Gastrocnemius medialis (tissue), 4 donors: ENCODE results near the gene FARP1. TPM values are rescaled to one million over a fixed set of nuclear protein-coding genes. Genes with fewer than 3 reads are reported as not detected.

Experiments used
- ATAC-seq, 2 donors: fragments of 150-250 bp; one replicate each; pipeline ENCODE4 v1.9.1; 2016
- DNase-seq, 2 donors: peaks; one replicate each; pipeline ENCODE4 v3.0.0-alpha.2; 2019
- H3K27ac ChIP-seq, 4 donors: fragments of 200-600 bp; sonication (generic); 1 replicate in 1 of 4; 2 replicates in 3 of 4; pipeline ENCODE4 v1.5.1; 2016 to 2018; ENCODE audit warnings: mild to moderate bottlenecking in 2 of 4, moderate library complexity in 1 of 4
- H3K27me3 ChIP-seq, 3 donors: fragments of 200-600 bp; sonication (generic) in 2 of 3; 1 replicate in 1 of 3; 2 replicates in 2 of 3; pipeline versions ENCODE4 v1.5.1 to v1.6.0; 2016 to 2019; ENCODE audit warnings: mild to moderate bottlenecking in 1 of 3, moderate library complexity in 1 of 3
- H3K36me3 ChIP-seq, 2 donors: fragments of 200-600 bp; sonication (generic) in 1 of 2; one replicate each; pipeline ENCODE4 v1.5.1; 2017 to 2018
- H3K4me1 ChIP-seq, 2 donors: fragments of 200-600 bp; sonication (generic) in 1 of 2; one replicate each; pipeline ENCODE4 v1.5.1; 2016 to 2017; ENCODE audit warnings: mild to moderate bottlenecking in 2 of 2
- H3K4me3 ChIP-seq, 4 donors: fragments of 200-600 bp; sonication (generic) in 3 of 4; 1 replicate in 1 of 4; 2 replicates in 3 of 4; pipeline ENCODE4 v1.5.1; 2016 to 2019; ENCODE audit warnings: mild to moderate bottlenecking in 2 of 4
- H3K9me3 ChIP-seq, 3 donors: fragments of 200-600 bp; sonication (generic) in 2 of 3; 1 replicate in 1 of 3; 2 replicates in 2 of 3; pipeline ENCODE4 v1.5.1; 2016 to 2019
- POLR2A ChIP-seq, 2 donors: fragments of 450-650 bp; IDR thresholded peaks; one replicate each; pipeline ENCODE4 v1.6.1; 2017; ENCODE audit warnings: antibody characterized with exemption in 2 of 2, mild to moderate bottlenecking in 2 of 2, moderate library complexity in 2 of 2
- in situ Hi-C, 4 donors: fragments of 200-750 bp; cut with MboI; loops; one replicate each; pipeline versions ENCODE4 v1.15.0 to v1.8.0; 2017; ENCODE audit warnings: low sequenced_read_pairs in 4 of 4
- intact Hi-C: fragments of 100-400 bp; cut with DNase I; formaldehyde crosslinking; loops from one replicate; pipeline ENCODE4 v1.15.1; 2023; ENCODE audit warnings: low total_unique reads
- total RNA-seq, 4 donors: library from RNA; depleted of rRNA; stranded (reverse); fragments of >200 nt; gene quantifications; one replicate each; pipeline versions ENCODE4 v1.1.0 to v1.2.3, GENCODE V29; 2016
- TF ChIP-seq, protein P1 (sequence below), 5 experiments: fragments of 450-650 bp in 3 of 5; fragments of 200-600 bp in 2 of 5; sonication (generic) in 2 of 5; IDR thresholded peaks in 4 of 5; conservative IDR thresholded peaks in 1 of 5; 1 replicate in 4 of 5; 2 replicates in 1 of 5; pipeline ENCODE4 v1.5.1; 2016 to 2019; ENCODE audit warnings: antibody characterized with exemption in 5 of 5, mild to moderate bottlenecking in 3 of 5, moderate library complexity in 3 of 5

Gene FARP1
- total RNA-seq, 4 donors from 2014 or later: 3.5 to 9.8 (median 4.9) TPM

DNA sequence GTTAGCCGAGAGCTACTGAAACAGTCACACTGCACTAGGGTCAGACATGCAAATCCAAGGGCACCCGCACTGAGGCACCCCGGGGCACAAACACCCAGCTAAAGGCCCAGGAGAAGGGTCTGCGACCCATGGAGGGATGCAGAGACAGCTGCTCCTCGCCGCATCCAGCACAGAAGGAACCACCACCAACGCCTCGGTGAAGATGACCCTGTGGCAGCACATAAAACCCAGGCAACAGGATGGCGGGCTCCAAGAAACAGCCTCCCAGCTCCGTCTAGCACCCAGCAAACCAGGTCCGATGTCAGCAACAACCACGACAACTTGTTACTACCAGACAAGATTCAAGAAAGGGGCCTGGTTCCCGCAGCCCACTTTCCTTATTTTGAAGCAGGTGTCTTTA, 351.9 kb downstream of the FARP1 start:
- Histone ChIP-seq H3K27me3 (no peaks in the 10 kb centered on the region), H3K27ac (peak overlapping the region; percentile 58 to 79 (median 66)), H3K9me3 (no peaks in the 10 kb centered on the region), H3K4me3 (no peak overlapping the region), H3K36me3 (no peaks in the 10 kb centered on the region), H3K4me1 (peaks cover 43 to 50% of the 10 kb centered on the region in 2 donors)
- ATAC-seq (no peak), DNase-seq (no peak)
- in situ Hi-C loops (no loop called here), intact Hi-C loops (no loop called here)
- TF ChIP-seq, protein P1, sequence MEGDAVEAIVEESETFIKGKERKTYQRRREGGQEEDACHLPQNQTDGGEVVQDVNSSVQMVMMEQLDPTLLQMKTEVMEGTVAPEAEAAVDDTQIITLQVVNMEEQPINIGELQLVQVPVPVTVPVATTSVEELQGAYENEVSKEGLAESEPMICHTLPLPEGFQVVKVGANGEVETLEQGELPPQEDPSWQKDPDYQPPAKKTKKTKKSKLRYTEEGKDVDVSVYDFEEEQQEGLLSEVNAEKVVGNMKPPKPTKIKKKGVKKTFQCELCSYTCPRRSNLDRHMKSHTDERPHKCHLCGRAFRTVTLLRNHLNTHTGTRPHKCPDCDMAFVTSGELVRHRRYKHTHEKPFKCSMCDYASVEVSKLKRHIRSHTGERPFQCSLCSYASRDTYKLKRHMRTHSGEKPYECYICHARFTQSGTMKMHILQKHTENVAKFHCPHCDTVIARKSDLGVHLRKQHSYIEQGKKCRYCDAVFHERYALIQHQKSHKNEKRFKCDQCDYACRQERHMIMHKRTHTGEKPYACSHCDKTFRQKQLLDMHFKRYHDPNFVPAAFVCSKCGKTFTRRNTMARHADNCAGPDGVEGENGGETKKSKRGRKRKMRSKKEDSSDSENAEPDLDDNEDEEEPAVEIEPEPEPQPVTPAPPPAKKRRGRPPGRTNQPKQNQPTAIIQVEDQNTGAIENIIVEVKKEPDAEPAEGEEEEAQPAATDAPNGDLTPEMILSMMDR (IDR thresholded peaks at IDR 0.05 in 4 of 5, conservative IDR thresholded peaks at IDR 0.05 in 1 of 5): no peak
- no peak for TF ChIP-seq POLR2A (IDR thresholded peaks at IDR 0.05)

DNA sequence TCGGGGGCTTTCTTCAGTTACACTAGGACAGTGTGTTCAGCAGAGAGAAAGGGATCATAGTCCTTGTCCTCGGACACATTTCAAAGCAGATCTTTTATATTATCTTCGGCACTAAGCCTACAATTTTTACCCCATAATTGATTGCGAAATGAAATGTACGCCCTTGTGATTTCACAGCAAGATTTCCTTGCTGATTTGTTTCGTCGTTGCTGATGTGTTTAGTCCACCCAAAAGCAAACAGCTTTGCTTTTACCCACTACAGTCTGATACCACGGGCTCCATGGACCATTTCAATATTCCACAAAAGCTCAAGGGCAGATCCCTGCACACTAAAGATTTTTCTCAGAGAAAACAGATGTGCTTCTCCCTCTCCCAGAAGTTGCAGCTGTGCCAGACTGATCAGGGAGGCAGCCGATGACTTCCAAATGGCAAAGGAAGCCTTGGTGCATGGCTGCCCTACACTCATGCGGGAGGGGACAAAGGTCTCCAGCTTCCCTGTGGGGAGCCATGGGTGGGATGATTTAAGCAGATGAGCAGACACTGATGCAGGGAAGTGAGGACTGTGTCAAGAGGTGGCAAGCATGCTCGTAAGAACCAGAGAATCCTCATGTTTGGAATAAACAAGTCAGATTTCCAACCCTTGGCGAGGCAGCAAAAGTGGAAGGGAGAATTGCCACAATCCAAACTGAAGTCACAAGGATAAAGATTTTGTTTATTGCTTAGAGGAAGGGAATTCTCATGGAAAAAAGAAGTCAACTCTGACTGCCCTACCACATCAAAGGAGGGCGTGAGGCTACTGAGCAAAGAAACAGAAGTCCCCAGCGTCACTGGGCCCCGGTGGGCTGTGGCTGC, 353.0 kb downstream of the FARP1 start:
- H3K4me1 ChIP-seq: peaks cover 32 to 39% of the 10 kb centered on the region in 2 donors
- peak overlapping the region; percentile 58 to 79 (median 66) for H3K27ac ChIP-seq

DNA sequence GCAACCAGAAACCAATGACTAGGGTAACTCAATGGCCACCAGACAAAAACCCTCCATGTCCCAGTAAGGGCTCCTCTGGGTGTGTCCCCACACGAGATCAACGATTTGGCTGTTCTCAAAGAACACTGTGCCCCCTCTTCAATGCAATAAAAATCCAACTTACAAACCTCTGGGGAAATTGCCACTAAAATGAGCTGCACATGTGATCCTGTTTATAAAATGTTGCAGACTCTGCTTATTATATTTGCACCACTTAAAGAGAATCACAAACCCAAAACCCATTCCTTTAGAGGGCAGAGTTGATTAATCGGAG, 353.5 kb downstream of the FARP1 start:
- Histone ChIP-seq H3K4me1 (peaks cover 28 to 33% of the 10 kb centered on the region in 2 donors), H3K36me3 (no peaks in the 10 kb centered on the region), H3K27ac (peak overlapping the region; percentile 58 to 79 (median 66)), H3K4me3 (no peak overlapping the region), H3K9me3 (no peaks in the 10 kb centered on the region), H3K27me3 (no peaks in the 10 kb centered on the region)
- peak in 1 of 2 donors; percentile 86 for DNase-seq
- ATAC-seq: peak; percentile 67 to 72
- TF ChIP-seq POLR2A (IDR thresholded peaks at IDR 0.05): no peak
- TF ChIP-seq, protein P1 (IDR thresholded peaks at IDR 0.05 in 4 of 5, conservative IDR thresholded peaks at IDR 0.05 in 1 of 5): no peak
- intact Hi-C loops: no loop called here
- in situ Hi-C loops: no loop called here

More for the DNA sequence above, 353.0 kb downstream of the FARP1 start:
- in situ Hi-C loops: no loop called here
- no peaks in the 10 kb centered on the region for H3K27me3 ChIP-seq
- TF ChIP-seq POLR2A (IDR thresholded peaks at IDR 0.05): peak in 1 of 2 donors; percentile 20
- TF ChIP-seq, protein P1 (IDR thresholded peaks at IDR 0.05 in 4 of 5, conservative IDR thresholded peaks at IDR 0.05 in 1 of 5): no peak
- no peaks in the 10 kb centered on the region for H3K9me3 ChIP-seq
- ATAC-seq: peak; percentile 66 to 67
- intact Hi-C loops: no loop called here
- no peaks in the 10 kb centered on the region for H3K36me3 ChIP-seq
- peak in 1 of 2 donors; percentile 69 for DNase-seq
- H3K4me3 ChIP-seq: peak overlapping the region in 1 of 4 donors; percentile 12

DNA sequence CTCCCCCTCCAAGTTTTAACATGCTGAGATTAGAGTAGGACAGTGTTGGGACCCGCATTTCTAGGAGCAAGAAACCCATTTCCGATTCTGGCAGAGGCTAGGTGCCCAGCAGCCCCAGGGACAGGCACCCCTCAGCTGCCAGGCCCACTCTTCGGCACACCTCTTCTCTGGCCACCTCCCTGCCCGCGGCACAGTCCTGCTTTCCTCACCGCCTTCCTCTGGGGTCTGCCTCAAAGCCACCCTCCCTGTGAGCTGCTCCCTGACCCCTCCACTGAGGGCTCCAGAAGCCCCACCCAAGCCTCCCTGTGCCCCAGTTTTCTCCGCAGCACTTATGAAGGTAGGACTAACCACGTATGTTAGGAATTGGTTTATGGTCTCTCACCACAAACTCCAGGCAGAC, 354.1 kb downstream of the FARP1 start:
- ATAC-seq: no peak
- in situ Hi-C loops: no loop called here
- Histone ChIP-seq H3K4me3 (no peak overlapping the region), H3K9me3 (no peaks in the 10 kb centered on the region), H3K4me1 (peaks cover 31 to 35% of the 10 kb centered on the region in 2 donors), H3K27ac (peak overlapping the region; percentile 58 to 79 (median 66)), H3K27me3 (no peaks in the 10 kb centered on the region), H3K36me3 (no peaks in the 10 kb centered on the region)
- no peak for DNase-seq
- TF ChIP-seq POLR2A (IDR thresholded peaks at IDR 0.05): no peak
- TF ChIP-seq, protein P1 (IDR thresholded peaks at IDR 0.05 in 4 of 5, conservative IDR thresholded peaks at IDR 0.05 in 1 of 5): no peak
- intact Hi-C loops: no loop called here
